Stimulated activated CD8-positive, alpha-beta memory T cell treated with anti-CD3 and anti-CD28 coated beads, Interleukin-7, amount 100 ng/mL, for 24 hours (primary cell): ENCODE data around the gene TRIM46.
"Not testable (repeated sequence)": the region's sequence is repeated elsewhere in the genome, so short reads cannot be mapped to it uniquely, and the experiment has no call there.

Experiments
- DNase-seq: peaks from one replicate; pipeline ENCODE4 v3.0.0-alpha.2; 2020; ENCODE audit warnings: low read depth

The TRIM46 gene

DNA sequence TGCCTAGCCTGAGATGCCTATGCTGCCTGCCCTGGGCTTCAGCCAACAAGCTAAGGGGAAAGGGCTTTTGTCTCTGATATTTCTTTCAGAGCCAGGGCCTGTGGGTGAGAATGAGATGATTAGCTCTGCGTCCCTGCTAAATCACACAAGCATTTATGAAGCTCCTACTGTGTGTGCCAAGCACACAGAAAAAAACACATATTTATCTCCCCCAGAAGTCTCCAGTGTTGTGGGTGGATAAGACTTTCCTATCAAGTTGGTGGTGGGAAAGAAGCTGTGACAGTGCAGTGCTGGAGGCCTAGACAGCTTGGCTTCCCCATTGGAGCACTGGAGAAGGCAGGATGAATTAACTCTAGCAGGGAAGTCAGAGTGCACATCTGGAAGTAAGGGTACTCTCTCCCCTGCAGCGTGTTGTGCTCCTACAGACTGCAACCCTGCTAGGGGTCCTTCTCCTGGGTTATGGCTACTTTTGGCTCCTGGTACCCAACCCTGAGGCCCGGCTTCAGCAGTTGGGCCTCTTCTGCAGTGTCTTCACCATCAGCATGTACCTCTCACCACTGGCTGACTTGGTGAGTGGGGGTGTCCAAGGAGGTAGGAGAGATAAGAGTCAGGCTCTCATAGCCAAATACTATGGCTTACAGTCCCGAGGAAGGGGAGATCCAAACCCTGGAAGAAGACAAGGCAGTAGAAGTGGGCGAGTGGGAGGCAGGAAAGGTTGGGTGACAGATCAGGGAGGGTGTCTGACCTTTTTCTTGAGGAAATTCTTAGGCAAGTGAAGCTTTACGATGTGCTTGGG, 36.3 kb upstream of the TRIM46 start:
- no peak for DNase-seq

DNA sequence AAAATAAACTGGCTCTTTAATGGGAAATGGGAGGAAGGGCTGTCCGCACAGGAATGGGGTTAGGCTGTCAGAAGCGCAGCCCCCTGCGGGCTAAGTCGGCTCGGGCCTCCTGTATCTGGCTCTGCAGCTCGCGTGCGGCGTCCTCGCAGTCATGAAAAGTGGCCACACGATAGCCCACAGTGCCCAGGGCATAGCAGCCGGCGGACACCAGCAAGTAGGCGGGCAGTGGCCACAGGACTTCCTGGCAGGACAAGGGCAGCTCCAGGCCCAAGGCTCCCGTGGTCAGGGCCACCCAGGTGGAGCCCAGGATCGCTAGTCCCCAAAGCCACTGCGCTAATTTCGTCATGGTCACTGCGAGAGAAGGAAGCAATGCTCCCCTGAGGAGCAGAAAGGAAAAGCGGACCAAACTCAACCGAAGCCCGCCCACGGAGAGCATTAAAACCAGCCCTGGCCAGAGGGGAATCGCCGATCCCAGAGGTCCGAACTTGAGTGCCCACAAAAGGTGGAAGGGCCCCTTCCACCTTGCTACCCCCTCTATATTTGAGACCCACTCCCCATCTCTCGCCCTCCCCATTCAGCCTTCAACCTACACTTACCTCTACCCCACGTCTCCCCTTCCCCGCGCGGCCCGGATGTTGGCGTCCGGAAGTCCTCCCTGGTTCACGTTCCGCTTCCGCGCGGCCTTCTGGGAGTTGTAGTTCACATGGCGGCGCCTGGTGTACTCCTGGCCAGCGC, 33.6 kb upstream of the TRIM46 start, which contains the start of gene DPM3:
DPM3 (minus strand) TSS at position 637 of the 735 bp plus-strand sequence; CDS start at position 346, 291 bp downstream.
- DNase-seq = peak; percentile 80

DNA sequence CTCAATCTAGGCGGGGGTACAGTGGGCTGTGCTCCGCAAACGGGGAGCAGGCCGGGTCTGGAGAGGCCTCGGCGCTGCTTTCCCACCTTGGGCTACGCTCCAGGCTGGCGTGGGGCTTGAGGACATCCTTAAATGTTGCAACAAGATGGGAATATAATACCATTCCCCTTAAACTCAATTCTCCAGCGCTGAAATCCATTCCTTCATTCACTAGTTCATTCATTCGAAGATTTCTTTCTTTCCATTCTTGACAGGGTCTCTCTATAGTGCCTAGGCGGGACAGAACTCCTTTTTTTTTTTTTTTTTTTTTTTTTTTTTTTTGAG, 33.1 kb upstream of the TRIM46 start:
- no peak for DNase-seq

DNA sequence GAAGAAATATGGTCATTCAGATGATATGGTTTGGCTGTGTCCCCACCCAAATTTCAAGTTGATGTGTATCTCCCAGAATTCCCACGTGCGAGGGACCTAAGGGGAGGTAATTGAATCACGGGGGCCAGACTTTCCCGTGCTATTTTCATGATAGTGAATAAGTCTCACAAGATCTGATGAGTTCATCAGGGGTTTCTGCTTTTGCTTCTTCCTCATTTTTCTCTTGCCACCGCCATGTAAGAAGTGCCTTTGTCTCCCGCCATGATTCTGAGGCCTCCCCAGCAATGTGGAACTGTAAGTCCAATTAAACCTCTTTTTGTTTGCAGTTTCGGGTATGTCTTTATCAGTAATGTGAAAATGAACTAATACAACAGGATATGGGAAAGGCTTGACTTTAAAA, 31.9 kb upstream of the TRIM46 start:
- no peak for DNase-seq

DNA sequence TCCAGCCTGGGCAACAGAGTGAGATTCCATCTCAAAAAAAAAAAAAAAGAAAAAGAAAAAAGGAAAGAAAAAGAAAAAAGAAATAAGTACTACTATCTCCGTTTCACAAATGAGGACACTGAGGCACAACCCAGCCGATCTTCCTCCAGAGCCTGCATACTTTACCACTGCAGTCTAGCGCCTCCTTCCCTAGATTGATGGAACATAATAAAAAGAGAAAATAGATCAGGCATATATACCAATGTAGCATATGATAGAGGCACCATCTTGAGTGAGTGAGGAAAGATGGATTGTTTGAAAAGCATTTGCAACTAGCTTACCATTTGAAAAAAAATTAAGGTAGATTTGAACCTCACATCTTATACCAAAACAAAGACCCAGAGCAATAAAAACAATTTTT, 28.2 kb upstream of the TRIM46 start:
- no peak for DNase-seq

DNA sequence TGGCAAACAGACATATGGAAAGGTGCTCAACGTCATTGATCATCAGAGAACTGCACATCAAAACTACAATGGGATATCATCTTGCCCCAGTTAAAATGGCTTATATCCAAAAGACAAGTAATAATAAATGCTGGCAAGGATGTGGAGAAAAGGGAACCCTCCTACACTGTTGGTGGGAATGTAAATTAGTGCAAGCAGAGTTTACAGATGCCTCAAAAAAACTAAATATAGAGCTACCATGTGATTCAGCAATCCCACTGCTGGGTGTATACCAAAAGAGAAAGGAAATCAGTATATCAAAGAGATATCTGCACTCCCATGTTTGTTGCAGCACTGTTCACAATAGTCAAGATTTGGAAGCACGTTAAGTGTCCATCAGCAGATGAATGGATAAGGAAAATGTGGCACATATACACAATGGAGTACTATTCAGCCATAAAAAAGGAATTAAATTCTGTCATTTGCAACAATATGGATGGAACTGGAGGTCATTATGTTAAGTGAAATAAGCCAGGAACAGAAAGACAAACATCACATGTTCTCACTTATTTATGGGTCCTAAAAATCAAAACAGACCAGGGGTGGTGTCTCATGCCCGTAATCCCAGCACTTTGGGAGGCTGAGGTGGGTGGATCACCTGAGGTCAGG, 17.5 kb upstream of the TRIM46 start:
- DNase-seq = not testable (repeated sequence)

DNA sequence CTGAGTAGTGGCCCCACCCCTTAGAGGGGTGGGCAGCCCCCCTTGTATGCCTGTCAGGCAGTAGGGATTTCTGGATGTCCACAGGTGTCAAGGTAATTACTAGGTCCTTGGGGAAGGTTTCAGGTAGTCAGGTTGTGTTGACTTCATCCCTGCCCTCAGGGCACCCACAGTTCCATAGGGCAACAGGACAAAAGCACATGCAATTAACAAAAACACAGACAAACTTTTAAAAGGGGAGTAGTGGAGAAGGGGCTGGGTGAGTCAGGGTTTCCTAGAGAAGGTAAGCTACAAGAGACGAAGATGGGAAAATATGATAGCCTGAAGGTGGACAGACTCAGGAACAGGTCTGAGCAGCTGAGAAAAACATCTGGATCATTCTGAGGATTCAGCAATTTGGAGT, 14.7 kb upstream of the TRIM46 start:
- no peak for DNase-seq

DNA sequence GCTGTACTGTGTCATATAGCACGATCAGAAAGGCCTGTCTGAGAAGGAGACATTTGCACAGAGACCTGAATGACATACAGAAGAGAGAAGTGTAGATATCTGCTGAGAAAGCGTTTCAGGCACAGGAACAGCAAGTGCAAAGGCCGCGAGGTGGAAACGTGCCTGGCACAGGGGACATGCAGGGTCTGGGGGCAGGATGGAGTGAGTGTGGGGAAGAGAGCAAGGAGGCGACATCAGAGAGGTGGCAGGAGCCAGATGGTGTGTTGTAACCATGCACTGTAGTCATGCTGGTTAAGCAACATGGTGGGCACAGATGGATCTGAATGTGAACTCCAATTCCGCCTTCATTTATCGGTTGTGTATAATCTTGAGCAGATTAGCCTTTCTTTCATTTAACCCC, 13.5 kb upstream of the TRIM46 start:
- no peak for DNase-seq

DNA sequence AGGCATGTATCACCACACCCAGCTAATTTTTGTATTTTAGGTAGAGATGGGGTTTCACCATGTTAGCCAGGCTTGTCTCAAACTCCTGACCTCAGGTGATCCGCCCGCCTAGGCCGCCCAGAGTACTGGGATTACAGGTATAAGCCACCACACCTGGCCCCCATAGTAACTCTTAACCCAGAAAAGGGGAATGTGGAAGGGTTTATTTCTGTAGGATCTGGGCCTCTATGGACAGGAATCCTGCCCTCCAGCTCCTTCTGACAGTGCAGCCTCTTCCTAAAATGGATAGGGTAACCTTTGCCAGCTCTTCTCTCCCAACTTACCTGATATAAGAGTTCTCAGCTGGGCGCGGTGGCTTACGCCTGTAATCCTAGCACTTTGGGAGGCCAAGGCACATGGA, 11.0 kb upstream of the TRIM46 start:
- not testable (repeated sequence) for DNase-seq

DNA sequence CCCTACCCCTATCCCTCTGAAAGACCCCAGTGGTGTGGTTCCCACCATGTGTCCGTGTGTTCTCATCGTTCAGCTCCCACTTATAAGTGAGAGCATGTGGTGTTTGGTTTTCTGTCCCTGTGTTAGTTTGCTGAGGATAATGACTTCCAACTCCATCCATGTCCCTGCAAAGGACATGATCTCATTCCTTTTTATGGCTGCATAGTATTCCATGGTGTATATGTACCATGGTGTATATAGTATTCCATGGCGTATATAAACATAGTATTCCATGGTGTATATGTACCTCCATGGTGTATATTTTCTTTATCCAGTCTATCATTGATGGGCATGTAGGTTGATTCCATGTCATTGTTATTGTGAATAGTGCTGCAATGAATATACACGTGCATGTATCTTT, 9.9 kb upstream of the TRIM46 start:
- DNase-seq = not testable (repeated sequence)

DNA sequence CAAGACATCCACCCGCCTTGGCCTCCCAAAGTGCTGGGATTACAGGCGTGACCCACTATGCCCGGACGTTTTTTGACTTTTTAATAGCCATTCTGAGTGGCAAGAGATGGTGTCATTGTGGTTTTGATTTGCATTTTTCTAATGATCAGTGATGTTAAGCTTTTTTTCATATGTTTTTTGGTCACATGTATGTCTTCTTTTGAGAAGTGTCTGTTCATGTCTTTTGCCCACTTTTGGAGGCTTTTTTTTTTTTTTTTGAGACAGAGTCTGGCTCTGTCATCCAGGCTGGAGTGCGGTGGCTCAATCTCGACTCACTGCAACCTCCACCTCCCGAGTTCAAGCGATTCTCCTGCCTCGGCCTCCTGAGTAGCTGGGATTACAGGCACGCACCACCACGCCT, 9.0 kb upstream of the TRIM46 start:
- DNase-seq = not testable (repeated sequence)

DNA sequence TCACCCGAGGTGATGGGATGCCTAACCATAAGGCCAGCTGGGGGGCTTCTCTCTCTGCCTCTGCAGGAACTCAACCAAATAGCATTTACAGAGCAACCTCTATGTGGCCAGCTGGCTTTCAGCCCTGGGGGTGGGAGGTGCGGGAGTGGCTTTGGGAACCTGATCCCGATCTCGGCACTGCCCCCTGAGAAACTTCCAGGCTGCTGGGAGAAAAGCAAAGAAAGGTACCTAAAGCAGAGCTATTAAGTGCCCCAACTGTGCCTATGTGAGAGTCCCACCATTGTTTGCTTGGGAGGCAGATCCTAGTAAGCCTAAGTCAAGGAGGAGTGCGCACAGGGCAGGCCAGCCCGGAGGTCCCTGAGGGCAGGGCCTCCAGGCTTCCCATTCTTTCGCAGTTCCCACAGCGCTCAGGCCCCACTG, 7.6 kb upstream of the TRIM46 start:
- no peak for DNase-seq

DNA sequence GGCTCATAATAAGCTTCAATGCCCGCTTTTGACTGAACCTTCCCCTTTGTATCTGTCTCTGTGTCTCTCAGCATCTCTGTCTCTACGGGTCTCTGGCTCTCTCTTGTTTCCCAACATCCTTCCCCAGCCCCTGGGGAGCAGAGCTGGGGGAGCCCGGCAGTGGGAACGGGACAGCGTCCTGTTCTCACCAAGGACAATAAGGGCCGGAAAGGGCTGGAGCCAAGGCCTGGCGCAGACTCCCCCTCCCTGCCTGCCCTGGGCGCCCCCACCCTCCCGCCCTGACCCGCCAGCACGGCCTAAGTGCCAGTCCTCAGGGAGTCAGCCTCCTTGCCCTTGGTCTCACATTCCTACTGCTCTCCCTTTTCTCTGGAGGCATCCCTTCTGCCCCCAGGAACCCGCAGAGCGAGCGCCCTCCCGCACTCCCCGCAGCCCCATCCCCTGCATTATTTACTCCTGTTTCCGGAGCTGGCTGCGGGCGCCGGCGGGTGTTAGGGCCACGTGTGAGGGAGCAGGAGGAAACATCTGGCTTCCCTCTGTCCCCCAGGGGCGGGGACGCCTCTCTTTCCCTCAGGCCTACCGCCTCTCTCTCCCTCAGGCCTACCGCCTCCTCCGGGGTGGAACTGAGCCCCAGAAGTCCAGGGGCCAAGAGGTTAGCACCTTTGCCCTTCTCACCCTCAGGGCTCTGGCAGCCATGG, 7.0 kb upstream of the TRIM46 start:
- no peak for DNase-seq

DNA sequence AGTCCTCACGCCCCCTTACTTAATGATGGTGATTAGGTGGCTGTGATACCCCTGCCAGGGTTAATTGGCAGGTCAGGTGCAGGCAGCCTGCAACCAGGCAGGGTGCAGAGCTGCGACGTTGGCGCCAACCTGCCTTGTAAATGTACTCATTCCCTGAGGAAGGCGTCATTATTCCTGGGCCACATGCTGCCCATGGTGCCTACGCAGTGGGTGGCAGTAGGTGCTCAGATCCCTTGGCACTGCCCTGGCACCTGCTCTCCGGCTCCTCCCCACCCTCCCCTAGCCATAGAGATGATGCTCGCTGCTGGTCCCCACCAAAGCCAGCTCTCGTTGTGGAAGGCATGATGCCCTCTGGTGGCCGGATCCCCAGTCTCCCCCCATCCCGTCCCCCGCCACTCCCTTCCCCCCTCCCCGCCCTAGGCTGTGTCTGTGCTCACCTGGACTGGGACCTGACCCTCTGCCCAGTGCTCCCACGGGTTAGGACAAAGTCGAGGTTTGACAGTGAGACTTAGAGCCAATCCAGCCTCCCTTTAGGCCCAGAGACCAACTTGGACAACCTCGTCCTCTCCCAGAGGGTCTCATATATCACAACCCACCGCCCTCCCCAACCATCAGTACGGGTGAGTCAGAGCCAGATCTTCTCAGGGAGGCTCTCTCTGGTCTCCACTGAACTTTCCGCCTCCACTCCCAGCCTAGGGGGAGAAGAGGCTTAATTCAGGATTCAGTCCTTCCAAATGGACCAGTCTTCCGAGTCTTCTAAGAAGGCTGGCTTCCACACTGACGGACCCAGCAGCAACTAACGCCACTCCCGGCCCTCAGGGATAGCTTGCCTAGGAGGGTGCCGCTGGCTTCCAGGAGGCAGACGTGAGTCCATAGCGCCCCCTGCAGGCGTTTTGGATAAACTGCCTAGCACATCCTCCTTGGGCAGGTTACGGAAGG, 6.2 kb upstream of the TRIM46 start:
- DNase-seq = peak; percentile 77

DNA sequence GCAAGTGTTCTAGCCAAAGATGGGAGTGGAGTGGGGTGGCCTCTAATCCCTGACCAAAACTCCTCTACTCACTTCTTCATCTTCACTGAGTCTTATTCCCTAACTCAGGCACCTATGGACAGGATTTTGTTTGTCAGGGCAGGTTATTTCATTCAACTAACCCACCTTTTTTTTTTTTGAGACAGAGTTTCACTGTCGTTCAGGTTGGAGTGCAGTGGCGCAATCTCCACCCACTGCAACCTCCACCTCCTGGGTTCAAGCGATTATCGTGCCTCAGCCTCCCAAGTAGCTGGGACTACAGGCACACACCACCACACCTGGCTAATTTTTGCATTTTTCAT, 5.6 kb upstream of the TRIM46 start:
- DNase-seq = not testable (repeated sequence)

DNA sequence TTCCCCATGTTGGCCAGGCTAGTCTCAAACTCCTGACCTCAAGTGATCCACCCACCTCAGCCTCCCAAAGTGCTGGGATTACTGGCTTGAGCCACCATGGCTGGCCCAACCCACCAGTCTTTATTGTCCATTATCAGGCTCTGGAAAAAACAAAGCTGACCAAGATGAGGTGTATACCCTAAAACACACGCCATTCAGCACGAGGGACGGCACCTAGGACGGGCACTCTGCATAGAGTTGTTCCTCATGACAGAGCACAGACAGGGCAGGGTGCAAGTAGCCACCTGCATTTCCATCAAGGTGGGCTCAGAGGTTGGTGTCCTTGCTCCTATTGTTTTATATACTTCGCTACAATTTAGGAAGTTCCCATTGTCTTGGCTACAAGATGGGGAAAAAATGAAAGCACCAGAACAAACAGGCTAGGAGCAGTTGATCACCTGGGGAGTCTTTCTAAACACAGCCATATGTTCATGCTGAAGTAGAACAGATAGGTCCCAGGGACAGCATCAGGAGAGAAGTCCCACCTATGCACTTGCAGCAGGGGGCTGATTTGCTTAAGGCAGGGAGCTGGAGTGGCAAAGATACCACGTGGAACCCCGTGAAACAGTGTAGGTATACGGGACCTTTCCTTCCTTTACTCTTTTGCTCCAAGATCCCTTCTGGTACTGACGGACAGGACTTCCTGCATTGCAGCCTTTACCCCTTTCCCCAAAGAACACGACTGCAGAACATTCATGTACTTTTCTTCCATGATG, 5.0 kb upstream of the TRIM46 start:
- DNase-seq = no peak

DNA sequence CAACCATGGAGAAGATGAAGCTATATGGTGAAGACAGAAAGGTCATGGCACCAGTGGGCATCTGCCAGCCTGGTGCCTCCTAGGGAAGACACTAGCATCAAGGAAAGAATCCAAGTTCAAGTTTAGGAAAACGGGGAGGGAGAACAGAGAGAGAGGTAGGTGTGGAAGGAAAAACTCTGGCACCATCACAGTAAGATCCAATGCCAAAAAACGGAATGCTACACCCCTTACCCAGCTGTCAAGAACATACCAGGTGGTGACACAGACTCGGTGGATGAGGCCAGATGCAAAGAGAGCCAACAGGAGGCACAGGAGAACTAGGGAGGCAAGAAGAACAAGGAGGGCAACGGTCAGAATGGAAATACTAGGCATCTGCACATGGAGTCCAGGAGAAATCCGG, 4.1 kb upstream of the TRIM46 start:
- no peak for DNase-seq

DNA sequence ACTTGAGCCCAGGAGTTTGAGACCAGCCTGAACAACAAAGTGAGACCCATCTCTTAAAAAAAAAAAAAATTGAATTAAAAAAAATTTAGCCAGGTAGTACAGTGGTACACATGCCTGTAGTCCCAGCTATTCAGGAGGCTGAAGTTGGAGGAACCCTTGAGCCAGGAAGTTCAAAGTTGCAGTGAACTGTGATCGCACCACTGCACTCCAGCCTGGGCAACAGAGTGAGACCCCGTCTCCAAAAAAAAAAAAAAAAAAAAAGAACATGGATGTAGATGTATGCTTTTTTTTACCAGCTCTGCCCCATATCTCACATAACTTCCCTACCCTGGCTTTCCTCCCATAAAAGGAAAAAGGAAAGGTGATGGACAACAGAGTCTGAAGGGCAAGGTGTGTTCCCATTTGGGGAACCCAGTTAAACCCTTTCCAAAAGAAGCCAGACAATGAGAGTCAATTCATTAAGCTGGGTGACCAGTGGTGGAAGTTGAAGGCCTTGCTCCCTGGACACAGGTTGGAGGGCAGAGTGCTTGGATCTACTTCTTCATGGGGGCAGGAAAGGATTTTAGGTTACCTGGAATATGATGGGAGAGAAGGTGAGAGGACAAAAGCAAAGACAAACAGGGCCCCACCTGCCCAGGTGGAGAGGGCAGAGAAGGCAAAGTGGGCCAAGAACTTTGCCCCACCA, 3.4 kb upstream of the TRIM46 start:
- no peak for DNase-seq

DNA sequence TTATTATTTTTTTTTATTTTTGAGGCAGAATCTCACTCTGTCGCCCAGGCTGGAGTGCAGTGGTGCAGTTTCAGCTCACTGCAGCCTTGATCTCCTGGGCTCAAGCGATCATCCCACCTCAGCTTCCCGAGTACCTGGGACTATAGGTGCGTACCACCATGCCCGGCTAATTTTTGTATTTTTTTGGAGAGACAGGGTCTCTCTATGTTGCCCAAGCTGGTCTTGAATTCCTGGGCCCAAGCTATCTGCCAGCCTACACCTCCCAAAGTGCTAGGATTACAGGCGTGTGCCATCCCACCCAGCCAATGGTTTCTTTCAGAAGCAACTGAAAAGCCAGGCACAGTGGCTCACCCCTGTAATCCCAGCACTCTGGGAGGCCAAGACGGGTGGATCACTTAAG, 2.8 kb upstream of the TRIM46 start:
- no peak for DNase-seq
